IPS-18a (cell line): ENCODE measurements around the gene ZBED4.

Source experiments
- H3K27ac ChIP-seq: one replicate; pipeline ENCODE4 v1.5.1; 2013; ENCODE audit warnings: low read length
- H3K27me3 ChIP-seq: one replicate; pipeline ENCODE4 v1.6.1; 2013; ENCODE audit warnings: mild to moderate bottlenecking, low read length; ENCODE audit not compliant: control insufficient read depth, insufficient read depth
- H3K36me3 ChIP-seq: one replicate; pipeline ENCODE4 v1.6.1; 2013; ENCODE audit warnings: low read depth, low read length; ENCODE audit not compliant: control insufficient read depth
- H3K4me1 ChIP-seq: one replicate; pipeline ENCODE4 v1.6.1; 2013; ENCODE audit warnings: low read depth, low read length; ENCODE audit not compliant: control insufficient read depth
- H3K4me3 ChIP-seq: one replicate; pipeline ENCODE4 v1.5.1; 2013; ENCODE audit warnings: low read length
- H3K9ac ChIP-seq: one replicate; pipeline ENCODE4 v1.6.1; 2013; ENCODE audit warnings: mild to moderate bottlenecking, low read length, moderate library complexity
- H3K9me3 ChIP-seq: one replicate; pipeline ENCODE4 v1.6.1; 2013; ENCODE audit warnings: low read depth, low read length; ENCODE audit not compliant: control insufficient read depth

The ZBED4 gene

GRCh38 chr22:49877642-49878041, 24.0 kb downstream of the ZBED4 start:
- H3K9ac ChIP-seq = no peak overlapping the region
- peaks cover 3% of the 10 kb centered on the region for H3K4me1 ChIP-seq
- H3K27me3 ChIP-seq = no peaks in the 10 kb centered on the region
- H3K27ac ChIP-seq = no peak overlapping the region
- H3K9me3 ChIP-seq = no peaks in the 10 kb centered on the region
- H3K36me3 ChIP-seq = no peaks in the 10 kb centered on the region
- H3K4me3 ChIP-seq = no peak overlapping the region

- peaks cover 3% of the 10 kb centered on the region for H3K4me1 ChIP-seq
- no peaks in the 10 kb centered on the region for H3K27me3 ChIP-seq
- H3K9ac ChIP-seq = no peak overlapping the region
- H3K9me3 ChIP-seq = no peaks in the 10 kb centered on the region
- H3K36me3 ChIP-seq = no peaks in the 10 kb centered on the region
- H3K4me3 ChIP-seq = no peak overlapping the region
- no peak overlapping the region for H3K27ac ChIP-seq
Measured at GRCh38 chr22:49878206-49878605, 24.6 kb downstream of the ZBED4 start.

- H3K4me3 ChIP-seq = no peak overlapping the region
- H3K36me3 ChIP-seq = peaks cover 3% of the 10 kb centered on the region
- no peaks in the 10 kb centered on the region for H3K9me3 ChIP-seq
- H3K27me3 ChIP-seq = no peaks in the 10 kb centered on the region
- H3K9ac ChIP-seq = no peak overlapping the region
- H3K27ac ChIP-seq = no peak overlapping the region
- H3K4me1 ChIP-seq = peaks cover 3% of the 10 kb centered on the region
Measured at GRCh38 chr22:49879871-49880270, 26.2 kb downstream of the ZBED4 start.

DNA sequence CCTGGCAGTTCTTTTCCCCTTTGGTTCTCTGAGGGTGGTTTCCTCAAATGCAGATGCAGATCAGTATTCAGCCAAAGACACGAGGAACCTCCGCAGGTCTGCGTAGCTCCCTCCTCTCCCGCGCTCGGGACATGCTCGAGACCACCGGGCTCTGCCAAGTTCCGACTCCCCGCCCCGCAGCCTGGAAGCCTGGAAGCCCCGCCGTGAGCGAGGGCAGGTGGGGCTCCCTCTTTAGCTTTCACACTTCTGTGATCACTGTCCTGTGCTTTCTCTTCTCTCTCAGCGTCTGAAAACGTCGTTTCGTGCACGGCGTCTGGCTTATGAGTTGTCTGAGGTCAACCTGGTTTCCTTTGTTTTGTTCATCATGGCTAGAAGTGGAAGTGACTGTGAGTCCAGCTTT, 26.6 kb downstream of the ZBED4 start:
- H3K4me1 ChIP-seq = peaks cover 3% of the 10 kb centered on the region
- H3K4me3 ChIP-seq = no peak overlapping the region
- no peak overlapping the region for H3K27ac ChIP-seq
- no peaks in the 10 kb centered on the region for H3K9me3 ChIP-seq
- peaks cover 6% of the 10 kb centered on the region for H3K36me3 ChIP-seq
- no peak overlapping the region for H3K9ac ChIP-seq
- no peaks in the 10 kb centered on the region for H3K27me3 ChIP-seq

- no peaks in the 10 kb centered on the region for H3K27me3 ChIP-seq
- peaks cover 22% of the 10 kb centered on the region for H3K36me3 ChIP-seq
- no peak overlapping the region for H3K4me3 ChIP-seq
- H3K27ac ChIP-seq = no peak overlapping the region
- no peak overlapping the region for H3K9ac ChIP-seq
- H3K4me1 ChIP-seq = peaks cover 3% of the 10 kb centered on the region
- H3K9me3 ChIP-seq = no peaks in the 10 kb centered on the region
Measured at GRCh38 chr22:49881856-49882255, 28.2 kb downstream of the ZBED4 start.

DNA sequence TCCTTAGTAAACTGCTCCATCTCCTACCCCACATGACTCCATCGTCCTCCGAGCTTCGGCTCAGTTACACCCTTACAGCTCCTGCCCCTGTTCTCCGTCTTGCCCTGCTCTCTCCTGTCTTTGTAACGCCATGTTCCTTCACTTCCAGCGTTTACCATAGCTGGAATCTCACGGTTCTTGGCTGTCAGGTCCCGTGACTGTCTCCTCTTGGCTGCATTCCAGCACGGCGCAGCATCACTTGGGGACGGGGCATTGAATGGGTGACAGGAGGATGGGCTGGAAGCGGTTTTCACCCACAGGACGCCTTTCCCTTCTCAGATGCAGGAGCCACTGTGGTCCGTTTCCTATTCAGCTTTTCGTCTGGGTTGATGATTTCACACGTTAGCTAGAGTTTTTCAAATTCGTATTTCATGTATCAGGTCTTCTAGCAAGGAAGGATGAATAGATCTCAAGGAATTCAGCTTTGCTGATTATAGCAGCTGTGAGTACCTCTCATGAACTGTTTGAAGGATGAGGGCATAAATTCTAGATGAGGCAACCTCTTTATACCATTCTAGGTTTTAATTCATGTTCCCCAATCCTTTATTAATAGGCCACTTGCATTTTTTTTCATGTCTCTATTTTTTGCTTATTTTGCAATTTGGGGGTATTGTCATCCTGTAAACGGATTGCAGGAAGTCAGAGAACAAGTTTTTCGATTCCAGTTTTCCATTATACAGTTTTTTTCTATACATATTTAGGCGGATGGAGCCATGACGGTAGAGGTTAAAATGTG, 29.1 kb downstream of the ZBED4 start:
- no peaks in the 10 kb centered on the region for H3K9me3 ChIP-seq
- no peak overlapping the region for H3K4me3 ChIP-seq
- no peaks in the 10 kb centered on the region for H3K27me3 ChIP-seq
- H3K4me1 ChIP-seq = peaks cover 3% of the 10 kb centered on the region
- H3K9ac ChIP-seq = no peak overlapping the region
- no peak overlapping the region for H3K27ac ChIP-seq
- H3K36me3 ChIP-seq = peaks cover 30% of the 10 kb centered on the region

DNA sequence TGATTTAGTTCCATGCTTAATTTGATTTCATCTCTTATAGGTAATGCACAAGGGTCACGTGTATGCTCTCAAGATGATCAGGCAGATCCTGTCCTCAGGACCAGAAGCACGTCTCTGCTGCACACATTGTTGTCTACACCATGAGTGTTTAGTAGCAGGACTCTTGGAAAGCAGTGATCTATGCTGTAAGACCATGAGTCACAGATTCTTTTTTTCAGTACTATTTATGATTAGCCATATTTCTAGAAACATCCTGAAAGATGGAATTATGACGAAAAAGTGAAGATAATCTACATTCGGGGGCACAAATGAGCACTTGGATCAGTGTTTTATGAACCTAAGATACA, 29.6 kb downstream of the ZBED4 start:
- H3K27me3 ChIP-seq = no peaks in the 10 kb centered on the region
- no peak overlapping the region for H3K4me3 ChIP-seq
- peaks cover 34% of the 10 kb centered on the region for H3K36me3 ChIP-seq
- peaks cover 3% of the 10 kb centered on the region for H3K4me1 ChIP-seq
- H3K27ac ChIP-seq = no peak overlapping the region
- H3K9me3 ChIP-seq = no peaks in the 10 kb centered on the region
- no peak overlapping the region for H3K9ac ChIP-seq

DNA sequence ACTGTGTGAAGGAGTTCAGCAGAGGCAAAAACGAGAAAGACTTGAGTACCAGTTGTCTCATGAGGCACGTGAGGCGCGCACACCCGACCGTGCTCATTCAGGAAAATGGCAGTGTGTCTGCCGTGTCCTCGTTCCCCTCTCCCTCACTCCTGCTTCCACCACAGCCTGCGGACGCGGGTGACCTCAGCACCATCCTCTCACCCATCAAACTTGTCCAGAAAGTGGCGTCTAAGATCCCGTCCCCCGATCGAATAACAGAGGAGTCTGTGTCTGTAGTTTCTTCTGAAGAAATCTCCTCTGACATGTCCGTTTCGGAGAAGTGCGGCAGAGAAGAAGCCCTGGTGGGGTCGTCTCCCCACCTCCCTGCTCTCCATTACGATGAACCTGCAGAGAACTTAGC, 30.4 kb downstream of the ZBED4 start:
- Histone ChIP-seq H3K36me3 (peaks cover 39% of the 10 kb centered on the region), H3K9me3 (no peaks in the 10 kb centered on the region), H3K9ac (no peak overlapping the region), H3K4me3 (no peak overlapping the region), H3K27me3 (no peaks in the 10 kb centered on the region), H3K27ac (no peak overlapping the region), H3K4me1 (peaks cover 3% of the 10 kb centered on the region)

DNA sequence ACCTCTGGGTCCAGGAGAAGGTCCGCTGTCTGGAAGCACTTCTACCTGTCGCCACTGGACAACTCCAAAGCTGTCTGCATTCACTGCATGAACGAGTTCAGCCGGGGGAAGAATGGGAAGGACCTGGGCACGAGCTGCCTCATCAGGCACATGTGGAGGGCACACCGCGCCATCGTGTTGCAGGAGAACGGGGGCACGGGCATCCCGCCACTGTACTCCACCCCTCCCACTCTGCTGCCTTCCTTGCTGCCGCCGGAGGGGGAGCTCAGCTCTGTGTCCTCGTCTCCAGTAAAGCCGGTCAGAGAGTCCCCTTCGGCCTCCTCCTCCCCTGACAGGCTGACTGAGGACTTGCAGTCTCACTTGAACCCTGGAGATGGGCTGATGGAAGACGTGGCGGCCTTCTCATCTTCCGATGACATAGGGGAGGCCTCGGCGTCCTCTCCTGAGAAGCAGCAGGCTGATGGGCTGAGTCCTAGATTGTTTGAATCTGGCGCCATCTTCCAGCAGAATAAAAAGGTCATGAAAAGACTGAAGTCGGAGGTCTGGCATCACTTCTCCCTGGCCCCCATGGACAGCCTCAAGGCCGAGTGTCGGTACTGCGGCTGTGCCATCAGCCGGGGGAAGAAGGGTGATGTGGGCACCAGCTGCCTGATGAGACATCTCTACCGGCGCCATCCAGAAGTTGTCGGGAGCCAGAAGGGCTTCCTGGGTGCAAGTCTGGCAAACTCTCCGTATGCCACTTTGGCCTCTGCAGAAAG, 31.0 kb downstream of the ZBED4 start:
- Histone ChIP-seq H3K36me3 (peaks cover 39% of the 10 kb centered on the region), H3K4me1 (peaks cover 3% of the 10 kb centered on the region), H3K9me3 (no peaks in the 10 kb centered on the region), H3K4me3 (no peak overlapping the region), H3K9ac (no peak overlapping the region), H3K27me3 (no peaks in the 10 kb centered on the region), H3K27ac (no peak overlapping the region)

DNA sequence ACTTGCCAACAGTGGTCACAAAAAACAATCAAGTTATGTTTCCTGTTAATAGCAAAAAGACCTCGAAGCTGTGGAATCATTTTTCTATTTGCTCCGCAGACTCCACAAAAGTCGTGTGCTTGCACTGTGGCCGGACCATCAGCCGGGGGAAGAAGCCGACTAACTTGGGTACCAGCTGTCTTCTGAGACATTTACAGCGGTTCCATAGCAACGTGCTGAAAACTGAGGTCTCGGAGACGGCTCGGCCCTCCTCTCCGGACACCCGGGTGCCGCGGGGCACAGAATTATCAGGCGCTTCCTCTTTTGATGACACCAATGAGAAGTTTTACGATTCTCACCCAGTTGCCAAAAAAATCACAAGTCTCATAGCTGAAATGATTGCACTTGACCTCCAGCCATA, 31.6 kb downstream of the ZBED4 start:
- no peaks in the 10 kb centered on the region for H3K9me3 ChIP-seq
- peaks cover 39% of the 10 kb centered on the region for H3K36me3 ChIP-seq
- H3K4me1 ChIP-seq = no peaks in the 10 kb centered on the region
- no peak overlapping the region for H3K4me3 ChIP-seq
- H3K27ac ChIP-seq = no peak overlapping the region
- H3K9ac ChIP-seq = no peak overlapping the region
- H3K27me3 ChIP-seq = no peaks in the 10 kb centered on the region

- no peaks in the 10 kb centered on the region for H3K9me3 ChIP-seq
- H3K4me1 ChIP-seq = no peaks in the 10 kb centered on the region
- no peak overlapping the region for H3K4me3 ChIP-seq
- H3K36me3 ChIP-seq = peaks cover 39% of the 10 kb centered on the region
- H3K27ac ChIP-seq = no peak overlapping the region
- no peak overlapping the region for H3K9ac ChIP-seq
- no peaks in the 10 kb centered on the region for H3K27me3 ChIP-seq
Measured at GRCh38 chr22:49885881-49886280, 32.2 kb downstream of the ZBED4 start.
